NCI-H1694 (cell line): ENCODE data around the gene CHST8.

ENCODE experiments used
- DNase-seq: peaks from one replicate; lab custom pipeline; 2025; lab: John Stamatoyannopoulos, UW

The CHST8 gene

DNA sequence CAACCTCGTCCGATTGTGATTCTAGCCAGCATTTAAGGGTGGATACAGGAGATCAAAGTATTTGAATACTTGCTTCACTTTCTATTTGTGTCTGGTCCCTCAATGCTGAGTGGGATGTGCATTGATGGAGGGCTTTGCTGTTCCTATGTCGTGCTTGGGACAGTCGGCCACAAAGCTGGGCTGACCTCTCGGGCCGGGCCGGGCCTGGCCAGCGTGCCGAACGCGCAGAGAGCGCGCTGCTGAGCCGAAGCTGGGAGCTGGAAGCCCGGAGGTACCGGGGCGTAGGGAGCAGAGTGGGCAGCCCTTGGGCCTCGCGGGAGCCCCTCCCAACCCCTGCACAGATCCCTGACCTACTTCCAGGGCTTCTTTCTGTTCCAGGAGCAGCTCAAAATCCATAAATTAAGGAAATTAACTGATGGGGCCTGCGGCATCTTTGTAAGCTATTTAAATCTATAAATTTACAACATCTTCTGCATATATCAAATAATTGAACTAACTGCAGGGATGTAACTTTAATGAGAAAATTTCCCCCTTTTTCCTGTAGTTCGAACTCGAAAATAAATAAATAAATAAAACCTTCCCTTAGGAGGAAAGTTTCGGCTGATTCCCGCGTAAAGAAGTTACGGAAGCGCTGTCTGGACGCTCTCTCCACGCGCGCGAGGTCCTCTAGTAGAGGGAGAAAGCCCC is 173.1 kb downstream of the CHST8 start:
- no peak for DNase-seq

GRCh38 chr19:33795370-33796163 is 173.8 kb downstream of the CHST8 start:
- peak; percentile 64 for DNase-seq

- DNase-seq = no peak
Observed at GRCh38 chr19:33796164-33796875, 174.6 kb downstream of the CHST8 start, which contains the start of gene KCTD15. KCTD15 (plus strand) TSS chr19:33796870; CDS start chr19:33800455, 3,585 bp downstream.

GRCh38 chr19:33797802-33798671 is 176.3 kb downstream of the CHST8 start:
- no peak for DNase-seq

- no peak for DNase-seq
Observed at GRCh38 chr19:33798681-33799111, 176.9 kb downstream of the CHST8 start.

DNA sequence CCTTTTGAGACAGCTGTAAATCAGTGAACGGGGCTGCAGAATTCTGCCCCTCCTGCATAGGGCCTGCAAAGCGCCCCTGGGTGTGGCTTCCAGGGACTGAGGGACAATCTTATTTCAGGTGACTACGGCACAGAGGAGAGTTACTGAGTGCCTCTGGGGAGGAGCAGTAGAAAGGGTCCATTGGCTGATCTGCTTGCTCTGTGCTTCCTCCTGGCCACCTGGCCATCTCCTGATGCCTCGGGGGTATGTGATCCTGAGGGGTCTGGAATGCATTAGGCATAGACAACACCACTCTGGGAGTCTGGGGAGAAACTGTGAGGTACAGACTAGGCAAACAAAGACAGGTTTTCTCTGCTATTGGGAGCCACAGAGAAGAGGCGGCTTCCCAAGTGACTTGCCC is 177.7 kb downstream of the CHST8 start:
- no peak for DNase-seq

DNA sequence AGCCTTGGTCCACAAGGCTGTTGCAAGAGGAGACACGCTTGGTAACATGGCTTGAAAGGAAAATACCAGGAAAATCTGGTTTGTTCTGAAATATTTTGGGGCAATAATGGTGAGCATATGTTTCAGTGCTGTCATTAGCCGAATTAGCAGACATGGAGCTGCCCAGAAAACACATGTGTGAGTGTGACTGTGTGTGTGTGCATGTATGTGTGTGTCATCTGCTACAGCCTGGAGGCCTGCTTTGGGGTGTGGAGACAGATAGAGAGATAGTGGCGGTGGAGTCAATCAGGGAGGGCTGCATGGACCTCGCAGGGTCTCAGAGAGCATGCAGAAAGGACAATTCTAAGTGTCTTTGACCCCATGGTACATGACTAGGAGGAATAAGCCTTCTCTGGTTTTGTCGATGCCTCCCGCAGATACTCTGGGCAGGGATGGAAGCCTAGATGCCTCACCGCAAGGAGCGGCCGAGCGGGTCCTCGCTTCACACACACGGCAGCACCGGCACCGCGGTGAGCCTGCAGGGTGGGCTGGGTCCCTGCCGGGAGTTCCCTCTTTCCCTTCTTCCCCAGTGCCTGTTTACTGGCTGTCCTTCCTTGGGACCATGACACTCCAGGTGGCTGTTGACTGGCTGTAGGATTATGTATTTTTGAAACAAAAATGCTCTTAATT is 178.4 kb downstream of the CHST8 start:
- no peak for DNase-seq

GRCh38 chr19:33801411-33801810 is 179.7 kb downstream of the CHST8 start:
- DNase-seq = no peak

DNA sequence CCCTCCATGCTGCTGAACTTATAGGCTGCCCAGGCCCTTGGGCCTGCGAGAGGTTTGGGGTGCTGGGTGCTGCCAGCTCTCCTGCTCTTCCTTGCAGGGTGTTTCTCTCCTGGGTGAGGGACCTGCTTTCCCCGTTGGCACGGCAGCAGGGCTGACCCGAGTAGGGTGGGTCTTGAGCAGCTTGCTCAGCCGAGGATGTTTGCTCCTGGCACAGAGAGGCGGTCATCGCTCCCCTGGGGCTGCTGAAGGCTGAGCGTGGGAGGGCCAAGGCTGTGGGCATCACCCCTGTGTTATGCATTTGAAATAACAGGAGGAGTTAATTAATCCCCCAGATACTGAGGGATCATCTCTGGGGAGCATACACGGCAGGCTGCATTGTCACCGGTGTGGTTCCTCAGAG is 180.2 kb downstream of the CHST8 start:
- no peak for DNase-seq

- DNase-seq = no peak
Observed at GRCh38 chr19:33802801-33803200, 181.0 kb downstream of the CHST8 start.

GRCh38 chr19:33803383-33803782 is 181.6 kb downstream of the CHST8 start:
- no peak for DNase-seq

DNA sequence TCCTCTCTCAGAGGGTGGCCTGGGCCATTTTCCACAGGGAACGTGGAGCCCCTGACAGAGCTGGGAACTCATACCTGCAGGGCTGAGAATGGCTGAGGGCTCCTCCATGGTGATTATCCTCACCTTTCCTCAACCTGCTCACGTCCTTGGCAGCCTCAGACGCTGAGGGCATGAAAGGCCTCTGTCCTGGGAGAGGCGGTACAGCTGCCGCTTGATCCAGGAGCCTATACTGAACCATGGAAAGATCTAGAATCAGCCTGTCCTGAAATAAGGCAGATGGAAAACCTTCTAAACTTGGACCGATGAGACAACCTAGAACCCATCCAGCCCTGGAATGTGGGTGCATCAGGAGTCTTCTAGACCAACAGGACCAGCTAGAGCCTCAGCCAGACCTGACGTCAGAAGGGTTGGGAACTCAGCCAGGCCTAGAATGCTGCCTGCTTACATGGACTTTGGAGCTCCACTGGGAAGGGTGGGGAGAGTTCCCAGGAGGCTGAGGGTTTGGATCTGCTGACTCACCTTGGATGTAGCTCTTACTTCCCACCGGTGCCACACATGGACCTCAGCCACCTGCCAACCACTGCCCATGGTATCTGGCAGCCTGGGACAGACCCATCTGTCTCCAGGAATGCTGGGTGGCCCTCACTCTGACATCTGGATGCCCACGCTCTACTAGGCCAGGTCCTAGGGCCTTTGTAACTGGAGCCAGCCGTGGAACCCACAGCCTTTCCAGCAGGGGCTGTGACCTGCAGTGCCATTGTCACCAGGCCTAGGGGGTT is 182.5 kb downstream of the CHST8 start:
- DNase-seq = no peak

GRCh38 chr19:33805313-33805712 is 183.6 kb downstream of the CHST8 start:
- DNase-seq = no peak

DNA sequence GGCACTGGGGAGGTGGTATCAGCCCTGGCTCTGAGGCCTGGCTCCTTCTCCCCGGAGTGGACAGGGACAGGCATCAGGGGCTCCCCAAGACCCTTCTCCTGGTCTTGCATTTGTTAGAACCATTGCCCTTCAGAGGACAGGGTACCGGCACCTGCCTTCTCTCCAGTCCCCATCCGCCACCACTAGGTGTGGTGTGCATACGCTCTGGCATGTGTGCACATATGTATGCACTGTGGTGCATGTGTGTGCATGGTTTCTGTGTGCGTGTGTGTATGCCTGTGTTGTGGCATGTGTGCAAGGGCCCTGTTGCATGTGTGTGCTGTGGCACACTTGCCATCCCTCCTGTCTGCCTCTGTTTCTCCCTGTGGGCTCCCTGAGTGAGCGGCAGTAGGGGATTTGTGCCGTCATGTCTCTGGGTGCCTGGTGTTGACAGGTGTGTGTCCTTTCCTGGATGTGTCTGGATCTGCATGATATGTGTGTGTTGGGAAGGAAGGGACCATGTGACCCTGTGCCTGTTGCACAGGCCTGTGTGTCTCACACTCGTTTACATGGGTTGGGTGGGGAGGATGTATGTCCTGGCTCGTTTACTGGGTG is 184.2 kb downstream of the CHST8 start:
- no peak for DNase-seq

GRCh38 chr19:33806434-33806881 is 184.7 kb downstream of the CHST8 start:
- DNase-seq = no peak

- DNase-seq = no peak
Observed at GRCh38 chr19:33808399-33808798, 186.6 kb downstream of the CHST8 start.

DNA sequence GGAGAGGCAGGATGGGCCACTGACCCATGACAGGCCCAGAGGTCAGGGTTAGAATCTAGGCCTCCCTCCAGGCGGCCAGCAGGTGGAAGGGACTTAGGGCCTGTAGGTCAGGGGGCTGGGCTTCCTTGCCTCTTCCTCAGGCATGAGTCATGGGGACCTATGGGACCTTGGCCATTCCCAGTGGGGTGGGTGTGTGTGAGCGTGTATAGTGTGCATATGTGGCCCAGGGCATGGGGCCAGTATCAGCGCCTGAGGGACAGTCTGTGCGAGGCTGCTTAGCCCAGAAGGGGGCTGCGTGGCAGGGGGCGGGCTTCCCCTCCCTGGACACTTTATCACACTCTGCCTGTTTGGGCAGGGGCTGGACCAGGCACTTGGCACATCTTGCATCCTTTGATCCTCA is 188.2 kb downstream of the CHST8 start:
- DNase-seq = no peak

- no peak for DNase-seq
Observed at GRCh38 chr19:33810821-33811220, 189.1 kb downstream of the CHST8 start.

DNA sequence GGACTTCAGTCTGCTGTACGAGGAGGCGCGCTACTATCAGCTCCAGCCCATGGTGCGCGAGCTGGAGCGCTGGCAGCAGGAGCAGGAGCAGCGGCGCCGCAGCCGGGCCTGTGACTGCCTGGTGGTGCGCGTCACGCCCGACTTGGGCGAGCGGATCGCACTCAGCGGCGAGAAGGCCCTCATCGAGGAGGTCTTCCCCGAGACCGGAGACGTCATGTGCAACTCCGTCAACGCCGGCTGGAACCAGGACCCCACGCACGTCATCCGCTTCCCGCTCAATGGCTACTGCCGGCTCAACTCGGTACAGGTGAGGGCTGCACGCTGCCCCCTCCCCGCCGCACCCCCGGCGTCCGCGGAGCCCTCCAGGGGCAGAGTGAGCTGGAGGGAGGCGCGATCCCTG is 189.5 kb downstream of the CHST8 start:
- no peak for DNase-seq
